ENCODE results near the gene IGFL1.
"Not testable (repeated sequence)": the region's sequence is repeated elsewhere in the genome, so short reads cannot be mapped to it uniquely, and the experiment has no call there.

Gene IGFL1

DNA sequence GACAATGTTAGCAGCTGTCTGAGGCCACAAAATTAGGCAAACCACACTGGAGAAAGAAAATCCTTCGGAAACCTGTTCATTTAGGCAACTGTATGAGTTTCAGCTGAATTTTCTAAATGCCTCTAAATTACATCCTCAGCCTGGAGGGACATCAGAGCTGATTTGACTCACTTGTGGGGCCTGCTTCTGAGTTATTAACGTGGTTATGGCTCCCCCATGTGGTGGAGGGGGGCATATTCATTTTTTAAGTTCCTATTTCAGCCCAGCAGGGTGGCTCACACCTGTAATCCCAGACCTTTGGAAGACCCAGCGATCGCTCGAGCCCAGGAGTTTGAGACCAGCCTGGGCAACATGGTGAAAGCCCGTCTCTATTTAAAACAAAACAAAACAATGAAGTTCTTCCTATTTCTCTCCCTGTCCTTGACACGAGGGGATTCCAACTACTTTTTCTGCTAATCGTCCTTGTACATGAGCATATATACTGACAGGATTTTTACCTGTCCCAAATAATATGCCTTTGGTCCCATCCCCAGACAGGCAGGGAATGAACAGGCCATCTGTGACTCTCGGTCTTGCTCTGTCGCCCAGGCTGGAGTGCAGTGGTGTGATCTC, 35.8 kb downstream of the IGFL1 start:
- ATAC-seq = peak; percentile 69

DNA sequence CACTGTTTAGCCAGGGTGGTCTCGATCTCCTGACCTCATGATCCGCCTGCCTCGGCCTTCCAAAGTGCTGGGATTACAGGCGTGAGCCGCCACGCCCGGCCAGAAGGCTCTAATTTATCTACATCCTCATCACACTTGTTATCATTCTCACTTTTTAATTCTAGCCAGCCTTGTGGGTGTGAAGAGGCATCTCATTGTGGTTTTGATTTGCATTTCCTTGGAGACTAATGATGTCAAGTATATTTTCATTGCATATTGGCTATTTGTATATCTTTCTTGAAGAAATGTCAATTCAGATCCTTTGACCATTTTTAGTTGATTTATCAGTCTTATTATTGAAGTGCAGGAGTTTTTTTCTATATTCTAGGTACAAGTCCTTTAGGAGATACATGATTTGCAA, 39.6 kb downstream of the IGFL1 start:
- ATAC-seq (no peak), DNase-seq (ENCODE audit: low spot score in 2 of 2) (no peak)
- Mint-ChIP-seq H3K36me3 (no peaks in the 10 kb centered on the region), H3K4me3 (no peak overlapping the region), H3K9me3 (no peaks in the 10 kb centered on the region), H3K27ac (no peak overlapping the region), H3K4me1 (peaks cover 16% of the 10 kb centered on the region)

More for the DNA sequence above, 35.8 kb downstream of the IGFL1 start:
- no peaks in the 10 kb centered on the region for H3K9me3 Mint-ChIP-seq
- peak; percentile 63 to 87 for DNase-seq (ENCODE audit: low spot score in 2 of 2)
- no peak overlapping the region for H3K4me3 Mint-ChIP-seq
- H3K27ac Mint-ChIP-seq = no peak overlapping the region
- H3K36me3 Mint-ChIP-seq = peaks cover 9% of the 10 kb centered on the region
- H3K4me1 Mint-ChIP-seq = peaks cover 26% of the 10 kb centered on the region

DNA sequence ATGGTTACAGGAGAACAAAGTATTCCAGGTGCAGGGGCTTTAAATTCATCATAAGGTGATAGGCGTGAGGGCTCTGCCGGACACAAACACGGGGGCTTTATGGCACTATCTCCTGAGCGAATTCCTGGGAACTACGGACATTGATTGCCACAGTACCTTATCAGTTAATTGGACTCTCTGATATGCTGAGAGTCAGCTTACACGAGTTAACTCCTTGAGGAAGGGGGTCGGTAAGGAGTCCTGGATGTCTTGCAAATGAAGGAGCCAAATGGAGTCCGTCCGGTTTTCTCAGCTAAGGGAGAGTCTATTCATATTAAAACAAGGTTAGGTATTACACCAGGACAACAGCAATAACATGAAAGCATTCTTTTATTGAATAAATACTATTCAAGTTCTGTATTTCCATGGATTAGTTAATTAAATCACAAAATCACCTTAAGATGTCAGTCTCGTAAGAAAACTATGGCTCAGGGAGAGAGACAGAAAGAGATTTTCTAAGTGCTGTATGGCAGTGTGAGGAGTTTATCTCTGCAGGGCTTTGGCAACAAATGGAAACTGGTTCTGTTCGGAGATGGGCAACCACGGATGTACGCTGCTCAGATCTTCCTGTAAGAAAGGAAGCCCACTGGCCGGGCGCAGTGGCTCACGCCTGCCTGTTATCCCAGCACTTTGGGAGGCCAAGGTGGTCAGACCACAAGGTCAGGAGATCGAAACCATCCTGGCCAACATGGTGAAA, 41.1 kb downstream of the IGFL1 start:
- H3K27ac Mint-ChIP-seq = no peak overlapping the region
- no peaks in the 10 kb centered on the region for H3K9me3 Mint-ChIP-seq
- no peak overlapping the region for H3K4me3 Mint-ChIP-seq
- no peak for DNase-seq (ENCODE audit: low spot score in 2 of 2)
- no peaks in the 10 kb centered on the region for H3K36me3 Mint-ChIP-seq
- H3K4me1 Mint-ChIP-seq = peaks cover 12% of the 10 kb centered on the region
- no peak for ATAC-seq

DNA sequence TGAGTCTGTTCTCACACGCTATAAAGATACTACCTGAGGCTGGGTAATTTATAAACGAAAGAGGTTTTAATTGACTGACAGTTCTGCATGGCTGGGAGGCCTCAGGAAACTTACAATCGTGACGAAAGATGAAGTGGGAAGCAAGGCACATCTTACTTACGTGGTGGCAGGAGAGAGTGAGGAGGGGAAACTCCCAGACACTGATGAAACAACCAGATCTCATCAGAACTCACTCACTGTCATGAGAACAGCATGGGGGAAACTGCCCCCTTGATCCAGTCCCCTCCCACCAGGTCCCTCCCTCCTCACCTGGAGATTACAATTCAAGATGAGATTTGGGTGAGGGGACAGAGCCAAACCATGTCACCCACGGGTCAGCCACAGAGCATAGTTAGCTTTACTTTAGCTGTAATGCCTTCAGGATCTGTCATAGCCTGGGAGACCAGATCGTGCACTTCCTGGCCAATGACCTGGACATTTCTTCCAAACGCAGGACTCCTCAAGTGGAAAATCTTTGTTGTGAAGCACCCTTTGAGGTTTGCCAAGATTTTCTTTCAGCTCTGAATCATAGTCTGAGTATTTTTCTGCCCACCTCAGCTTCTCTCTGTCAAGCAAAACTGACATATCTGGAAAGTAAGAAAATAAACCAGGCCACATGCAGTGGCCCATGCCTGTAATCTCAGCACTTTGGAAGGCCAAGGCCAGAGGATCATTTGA, 42.1 kb downstream of the IGFL1 start:
- no peak overlapping the region for H3K4me3 Mint-ChIP-seq
- DNase-seq (ENCODE audit: low spot score in 2 of 2) (no peak), ATAC-seq (peak; percentile 77)
- H3K27ac Mint-ChIP-seq = no peak overlapping the region
- no peaks in the 10 kb centered on the region for H3K9me3 Mint-ChIP-seq
- H3K36me3 Mint-ChIP-seq = no peaks in the 10 kb centered on the region
- H3K4me1 Mint-ChIP-seq = peaks cover 12% of the 10 kb centered on the region

- H3K36me3 Mint-ChIP-seq; ATAC-seq; H3K9me3 Mint-ChIP-seq; H3K4me3 Mint-ChIP-seq; H3K4me1 Mint-ChIP-seq; H3K27ac Mint-ChIP-seq; DNase-seq (ENCODE audit: low spot score in 2 of 2): not testable (repeated sequence)
These were observed 44.4 kb downstream of the IGFL1 start for GRCh38 chr19:46273931-46274330.

DNA sequence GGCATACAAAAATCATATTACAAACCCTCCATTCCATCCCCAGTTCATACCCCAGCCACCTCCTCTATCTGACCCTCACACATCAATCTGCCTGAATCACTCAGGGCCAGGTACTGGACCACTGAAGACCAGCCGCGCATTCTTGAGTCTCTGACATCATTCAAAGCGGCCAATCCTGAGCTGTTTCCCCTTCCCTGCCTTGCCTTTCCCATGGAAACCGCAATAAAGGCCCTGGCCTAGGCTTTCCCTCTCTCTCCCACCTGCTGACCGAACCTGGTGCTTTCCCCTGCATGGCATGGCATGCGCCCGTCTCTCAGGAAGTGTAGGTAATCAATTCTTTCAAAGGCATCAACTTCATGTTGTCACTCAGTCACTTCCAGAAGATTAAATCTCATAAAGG, 49.6 kb downstream of the IGFL1 start:
- Mint-ChIP-seq H3K36me3 (no peaks in the 10 kb centered on the region), H3K4me3 (no peak overlapping the region), H3K9me3 (no peaks in the 10 kb centered on the region), H3K4me1 (no peaks in the 10 kb centered on the region), H3K27ac (no peak overlapping the region)
- DNase-seq (ENCODE audit: low spot score in 2 of 2) (no peak), ATAC-seq (no peak)

Measured in stimulated activated effector memory CD8-positive, alpha-beta T cell treated with anti-CD3 and anti-CD28 coated beads, Interleukin-12 subunit alpha, Interleukin-12 subunit beta, amount 100 ng/mL, for 72 hours (primary cell).